Right ventricle myocardium superior (tissue), 1 donor: ENCODE data around the gene KSR2. TPM values are rescaled to one million over a fixed set of nuclear protein-coding genes. Genes with fewer than 3 reads are reported as not detected.
A peak's percentile ranks its signal among the peaks of the same experiment; 100 is the strongest.
"Not testable (repeated sequence)": the region's sequence is repeated elsewhere in the genome, so short reads cannot be mapped to it uniquely, and the experiment has no call there.

ENCODE experiments used
- ATAC-seq: fragments of 200-7000 bp; cut with Tn5 transposase; one replicate; pipeline ENCODE4 v1.9.1; 2020; ENCODE audit warnings: mild to moderate bottlenecking; ENCODE audit not compliant: poor library complexity
- DNase-seq: peaks from one replicate; pipeline ENCODE4 v3.0.0-alpha.2; 2020
- intact Hi-C: fragments of 100-400 bp; cut with DNase I; formaldehyde crosslinking; loops from one replicate; pipeline ENCODE4 v1.11.2; 2022
- total RNA-seq: library from RNA; stranded (reverse); fragmentation: NEBNext Ultra II Directional; extraction: Animal tissue kit (Norgen Biotek cat#: 25700); gene quantifications from one replicate; pipeline ENCODE4 v1.2.1, GENCODE V29; 2021
- donor health status: DM: no; HTN: yes; CAD: no; lungs with severe emphysema.

KSR2 gene
- total RNA-seq, 1 donor from 2014 or later = not detected

GRCh38 chr12:117874842-117875434 is 93.9 kb downstream of the KSR2 start:
- DNase-seq (peak; percentile 76), ATAC-seq (peak; percentile 89)
- intact Hi-C loops = loop anchor here (10.0 kb wide), 3 partner anchors 140 to 500 kb away; partner anchors contain the start of genes RFC5, SUDS3, TAOK3 and VSIG10

- ATAC-seq, DNase-seq: not testable (repeated sequence)
- intact Hi-C loops = loop anchor here (10.0 kb wide), 3 partner anchors 141 to 501 kb away; partner anchors contain the start of genes RFC5, SUDS3, TAOK3 and VSIG10
These were observed 94.6 kb downstream of the KSR2 start for GRCh38 chr12:117874198-117874597.

DNA sequence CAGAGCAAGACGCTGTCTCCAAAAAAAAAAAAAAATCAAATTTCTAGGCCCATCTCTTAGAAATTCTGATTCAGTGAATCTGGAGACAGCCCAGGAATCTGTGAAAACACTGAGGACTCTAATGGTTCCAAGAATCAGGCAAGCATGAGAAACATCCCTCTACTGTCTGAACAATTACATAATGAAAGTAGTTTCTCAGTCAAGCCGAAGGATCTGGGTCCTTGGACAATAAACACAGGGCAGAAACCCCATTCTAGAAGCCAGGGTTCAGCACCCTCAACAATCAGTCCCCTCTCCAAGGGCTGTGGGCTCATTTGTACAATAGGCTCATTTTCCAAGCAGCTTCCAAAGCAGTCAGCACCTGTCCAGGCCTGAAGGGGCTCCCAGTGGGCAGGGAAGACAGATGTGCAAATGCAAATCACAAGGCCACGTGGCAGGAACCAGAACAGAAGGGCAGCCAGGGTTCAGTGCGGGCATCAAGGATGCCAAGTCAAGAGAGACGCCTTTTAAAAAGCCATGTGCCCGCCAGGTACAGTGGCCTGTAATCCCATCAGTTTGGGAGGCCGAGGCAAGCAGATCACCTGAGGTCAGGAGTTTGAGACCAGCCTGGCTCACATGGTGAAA is 96.1 kb downstream of the KSR2 start:
- intact Hi-C loops = loop anchor here (10.0 kb wide), 3 partner anchors 142 to 502 kb away; partner anchors contain the start of genes RFC5, SUDS3, TAOK3 and VSIG10
- no peak for DNase-seq
- no peak for ATAC-seq

- ATAC-seq (no peak), DNase-seq (no peak)
- intact Hi-C loops = no loop called here
These were observed 99.2 kb downstream of the KSR2 start for GRCh38 chr12:117869551-117869950.

DNA sequence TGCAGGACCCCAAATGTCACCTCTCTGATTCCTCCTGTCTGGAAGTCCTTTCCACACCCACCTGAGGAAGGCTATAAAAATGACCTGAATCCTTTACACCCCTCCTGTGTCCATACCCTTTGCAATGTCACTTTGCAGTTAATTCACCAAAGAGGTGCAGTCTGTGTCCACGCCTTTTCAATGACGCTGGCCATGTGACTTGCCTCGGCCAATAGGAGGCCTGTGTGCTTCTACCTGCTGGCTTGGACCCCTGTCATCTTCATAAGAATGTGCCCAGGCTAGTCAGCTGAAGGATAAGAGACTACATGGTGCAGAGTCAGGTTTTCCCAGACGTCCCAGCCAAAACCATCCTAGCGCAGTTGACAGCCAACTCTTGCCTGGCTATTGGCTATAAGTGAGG is 101.4 kb downstream of the KSR2 start:
- ATAC-seq (no peak), DNase-seq (no peak)
- intact Hi-C loops = no loop called here

DNA sequence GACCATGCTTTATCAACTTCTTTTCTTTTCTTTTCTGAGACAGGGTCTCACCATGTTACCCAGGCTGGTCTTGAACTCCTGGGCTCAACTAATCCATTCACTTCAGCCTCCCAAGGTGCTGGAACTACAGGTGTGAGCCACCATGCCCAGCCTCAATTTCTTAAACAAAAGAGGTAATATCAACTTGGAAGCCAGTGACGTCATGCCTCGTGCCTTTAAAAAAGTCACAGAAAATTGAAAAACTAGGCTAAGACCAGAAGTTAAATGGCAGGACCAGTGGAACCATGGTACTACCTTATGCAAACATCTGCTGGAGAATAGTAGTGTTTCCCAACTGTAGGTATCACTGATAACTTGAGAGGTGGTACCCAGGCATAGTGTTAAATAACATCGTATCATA is 103.3 kb downstream of the KSR2 start:
- DNase-seq (no peak), ATAC-seq (no peak)
- intact Hi-C loops = no loop called here

DNA sequence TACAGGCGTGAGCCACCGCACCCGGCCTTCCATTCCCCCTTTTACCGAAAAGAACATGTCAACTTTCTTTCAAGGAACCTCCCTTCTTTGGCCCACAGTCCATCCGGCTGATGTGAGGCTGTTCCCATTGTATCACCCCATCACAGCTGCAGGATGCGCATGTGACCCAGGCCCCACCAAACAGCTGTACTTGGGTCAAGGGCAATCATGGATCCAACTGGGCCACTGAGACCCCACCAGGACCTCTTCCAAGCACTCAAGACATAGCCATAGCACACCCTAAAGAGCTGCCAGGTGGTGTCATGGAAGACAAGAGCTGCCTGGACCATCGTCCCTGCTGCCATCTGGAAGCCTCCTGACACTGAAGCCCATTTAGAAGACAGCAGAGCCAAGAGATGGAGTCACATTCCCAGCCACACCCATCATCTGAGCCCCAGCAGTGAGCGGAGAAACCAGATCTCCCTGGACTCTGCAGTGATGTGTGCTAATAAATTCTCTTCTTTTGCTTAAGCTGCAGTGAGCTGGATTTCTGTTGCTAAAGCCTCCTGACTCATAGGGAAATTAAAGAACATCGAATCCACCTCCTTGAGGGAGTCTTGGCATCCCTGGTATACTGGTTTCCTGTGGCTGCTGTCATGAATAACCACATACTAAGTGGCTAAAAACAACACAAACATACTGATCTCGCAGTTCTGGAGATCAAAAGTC is 105.6 kb downstream of the KSR2 start:
- intact Hi-C loops = no loop called here
- ATAC-seq = no peak
- DNase-seq = no peak

- no peak for ATAC-seq
These were observed 107.1 kb downstream of the KSR2 start for GRCh38 chr12:117861691-117862090.

DNA sequence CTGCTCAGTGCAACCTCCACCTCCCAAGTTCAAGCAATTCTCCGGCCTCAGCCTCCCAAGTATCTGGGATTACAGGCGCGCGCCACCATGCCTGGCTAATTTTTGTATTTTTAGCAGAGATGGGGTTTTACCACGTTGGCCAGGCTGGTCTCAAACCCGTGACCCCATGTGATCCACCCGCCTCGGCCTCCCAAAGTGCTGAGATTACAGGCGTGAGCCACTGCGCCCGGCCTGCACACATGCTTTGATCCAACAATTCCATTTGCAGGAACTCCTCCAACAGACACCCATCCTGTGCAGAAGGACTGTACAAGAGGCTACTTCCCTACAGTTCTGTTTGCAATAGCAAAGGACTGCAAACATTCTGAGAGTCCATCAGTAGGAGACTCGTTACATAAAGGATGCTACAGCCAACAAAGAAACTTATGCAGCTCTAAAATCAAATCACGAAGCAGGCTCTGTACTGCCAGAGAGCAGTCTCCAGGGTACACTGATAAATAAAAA is 108.0 kb downstream of the KSR2 start:
- not testable (repeated sequence) for ATAC-seq, DNase-seq

More at GRCh38 chr12:117861691-117862090, 107.1 kb downstream of the KSR2 start:
- intact Hi-C loops = no loop called here
- DNase-seq = no peak

GRCh38 chr12:117860111-117860510 is 108.7 kb downstream of the KSR2 start:
- DNase-seq (no peak), ATAC-seq (no peak)
- intact Hi-C loops = no loop called here

More for the DNA sequence above, 108.0 kb downstream of the KSR2 start:
- intact Hi-C loops = not testable (repeated sequence)

GRCh38 chr12:117857632-117858612 is 110.9 kb downstream of the KSR2 start:
- ATAC-seq = peak; percentile 59
- intact Hi-C loops = no loop called here
- no peak for DNase-seq

DNA sequence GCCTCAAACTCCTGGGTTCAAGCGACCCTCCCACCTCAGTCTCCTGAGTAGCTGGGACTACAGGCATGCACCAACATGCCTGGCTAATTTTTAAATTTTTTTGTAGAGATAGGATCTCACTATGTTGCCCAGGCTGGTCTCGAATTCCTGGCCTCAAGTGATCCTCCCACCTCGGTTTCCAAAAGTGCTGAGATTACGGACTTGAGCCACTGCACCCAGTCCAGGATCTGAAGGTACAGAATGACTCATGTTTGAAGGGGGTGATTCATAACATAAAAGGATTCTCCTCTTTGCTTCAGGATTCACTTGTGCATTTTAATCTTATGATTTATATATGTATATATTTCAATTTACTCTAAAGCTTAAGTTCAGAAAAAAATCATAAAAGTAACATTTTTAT is 111.7 kb downstream of the KSR2 start:
- ATAC-seq, intact Hi-C loops, DNase-seq: not testable (repeated sequence)

DNA sequence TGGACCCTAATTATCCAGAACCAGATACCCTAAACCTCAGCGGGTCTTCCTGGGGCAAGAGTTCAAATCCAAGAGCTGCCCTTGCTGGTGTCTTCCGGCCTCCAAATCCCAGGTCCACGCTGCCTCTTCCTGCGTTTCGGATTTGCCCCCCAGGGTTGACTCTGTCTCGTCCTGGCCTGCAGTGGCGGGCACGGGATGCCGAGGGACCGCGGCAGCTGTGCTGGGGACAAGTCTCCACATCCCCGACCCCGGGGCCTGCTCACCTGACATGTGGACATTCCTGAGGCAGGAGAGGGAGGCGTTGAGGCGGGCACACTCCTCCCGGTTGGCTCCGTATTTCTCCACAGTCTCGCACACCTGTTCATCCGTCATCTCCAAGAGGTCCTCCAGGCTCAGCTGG is 113.6 kb downstream of the KSR2 start:
- no peak for ATAC-seq
- DNase-seq = no peak
- intact Hi-C loops = no loop called here

DNA sequence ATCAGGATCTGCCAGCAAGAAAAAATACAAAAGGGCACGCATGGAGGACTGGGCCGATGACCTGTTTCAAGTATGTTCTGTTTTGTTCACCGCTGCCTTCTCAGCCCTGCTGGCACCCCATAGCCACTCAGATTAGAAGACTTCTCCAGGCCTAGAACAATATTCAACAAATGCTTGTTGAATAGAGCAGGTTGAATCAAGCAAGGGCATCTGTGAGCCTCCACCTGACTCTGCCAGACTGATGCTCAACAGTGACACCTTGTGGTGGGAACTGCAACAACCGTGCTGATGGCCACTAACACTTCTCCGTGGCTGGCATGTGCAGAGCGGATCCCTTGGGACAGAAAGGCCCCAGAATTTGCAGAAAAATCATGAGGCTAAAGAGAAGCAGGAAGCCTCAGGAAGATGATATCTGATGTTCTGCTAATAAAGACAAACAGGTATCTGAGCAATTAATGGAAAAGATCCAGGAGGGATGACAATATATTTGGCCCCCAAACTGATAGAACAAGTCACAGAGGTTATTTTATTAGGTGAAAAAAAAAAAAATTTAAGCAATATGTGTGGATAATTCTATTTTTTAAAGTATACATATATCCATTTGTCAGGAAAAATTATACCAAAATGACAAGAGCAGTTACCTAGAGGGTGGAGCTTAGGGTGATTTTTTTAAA is 114.3 kb downstream of the KSR2 start:
- intact Hi-C loops = no loop called here
- DNase-seq (no peak), ATAC-seq (no peak)

GRCh38 chr12:117853600-117853999 is 115.2 kb downstream of the KSR2 start:
- intact Hi-C loops = no loop called here
- no peak for DNase-seq
- no peak for ATAC-seq

- intact Hi-C loops = no loop called here
- DNase-seq (no peak), ATAC-seq (no peak)
These were observed 118.7 kb downstream of the KSR2 start for GRCh38 chr12:117850048-117850447.

- ATAC-seq = no peak
- intact Hi-C loops = no loop called here
- no peak for DNase-seq
These were observed 121.4 kb downstream of the KSR2 start for GRCh38 chr12:117847371-117847770.
